Measurements from ENCODE around the gene ACBD6. TPM values are rescaled to one million over a fixed set of nuclear protein-coding genes. Genes with fewer than 3 reads are reported as not detected.

The ACBD6 gene
- total RNA-seq, 1 donor from 2014 or later: 33.4 TPM

DNA sequence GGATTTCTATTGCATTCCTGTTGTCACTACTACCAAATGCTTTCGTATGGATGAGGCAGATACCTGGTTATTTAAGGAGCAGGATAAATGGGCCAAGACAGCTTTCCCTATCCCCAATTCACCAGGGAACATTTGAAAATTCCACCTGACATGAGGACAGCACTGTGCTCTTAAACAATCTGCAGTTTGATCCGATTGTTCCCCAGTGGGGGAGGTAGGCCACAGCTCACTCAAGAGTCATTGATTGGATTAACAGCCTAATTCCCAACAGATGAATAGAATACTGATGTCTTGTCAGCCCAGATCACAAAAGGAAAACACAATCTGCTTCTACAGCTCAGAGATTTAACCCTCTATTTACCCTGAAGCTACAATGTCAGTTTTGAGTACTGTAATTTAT lies 148.4 kb downstream of the ACBD6 start:
- no peak for DNase-seq (ENCODE audit: low spot score)
- ATAC-seq: no peak
- intact Hi-C loops (cut with DNase I): no loop called here

GRCh38 chr1:180352588-180352987 lies 149.8 kb downstream of the ACBD6 start:
- intact Hi-C loops (cut with DNase I): no loop called here
- DNase-seq (ENCODE audit: low spot score) (no peak), ATAC-seq (no peak)

- DNase-seq (ENCODE audit: low spot score): no peak
- intact Hi-C loops (cut with DNase I): no loop called here
- ATAC-seq: no peak
These were observed 150.4 kb downstream of the ACBD6 start for GRCh38 chr1:180352021-180352420.

DNA sequence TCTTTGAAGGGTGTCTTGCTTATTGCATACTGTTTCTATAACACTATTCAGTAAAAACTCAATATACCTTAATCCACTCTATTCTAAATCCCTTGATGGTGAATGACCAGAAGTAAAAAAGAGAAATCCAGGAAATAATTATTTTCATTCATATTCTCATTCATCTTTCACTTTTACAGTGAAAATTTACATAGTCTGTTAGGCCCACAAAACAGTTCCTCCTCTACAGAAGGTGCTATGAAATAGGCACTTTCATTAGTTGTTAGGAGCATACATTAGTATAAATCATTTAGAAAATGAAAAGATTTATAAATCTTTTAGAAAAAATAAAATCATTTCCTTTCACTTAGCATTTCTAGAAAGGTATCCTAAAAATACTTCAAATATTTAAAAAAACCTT lies 157.2 kb downstream of the ACBD6 start:
- ATAC-seq (no peak), DNase-seq (ENCODE audit: low spot score) (no peak)
- intact Hi-C loops (cut with DNase I): no loop called here

GRCh38 chr1:180343921-180344769 lies 158.2 kb downstream of the ACBD6 start:
- ATAC-seq (no peak), DNase-seq (ENCODE audit: low spot score) (no peak)
- intact Hi-C loops (cut with DNase I): no loop called here

GRCh38 chr1:180327089-180327488 lies 175.3 kb downstream of the ACBD6 start:
- ATAC-seq: no peak
- no peak for DNase-seq (ENCODE audit: low spot score)
- intact Hi-C loops (cut with DNase I): no loop called here

- no peak for DNase-seq (ENCODE audit: low spot score)
- no peak for ATAC-seq
- intact Hi-C loops (cut with DNase I): no loop called here
These were observed 189.5 kb downstream of the ACBD6 start for GRCh38 chr1:180312926-180313325.

DNA sequence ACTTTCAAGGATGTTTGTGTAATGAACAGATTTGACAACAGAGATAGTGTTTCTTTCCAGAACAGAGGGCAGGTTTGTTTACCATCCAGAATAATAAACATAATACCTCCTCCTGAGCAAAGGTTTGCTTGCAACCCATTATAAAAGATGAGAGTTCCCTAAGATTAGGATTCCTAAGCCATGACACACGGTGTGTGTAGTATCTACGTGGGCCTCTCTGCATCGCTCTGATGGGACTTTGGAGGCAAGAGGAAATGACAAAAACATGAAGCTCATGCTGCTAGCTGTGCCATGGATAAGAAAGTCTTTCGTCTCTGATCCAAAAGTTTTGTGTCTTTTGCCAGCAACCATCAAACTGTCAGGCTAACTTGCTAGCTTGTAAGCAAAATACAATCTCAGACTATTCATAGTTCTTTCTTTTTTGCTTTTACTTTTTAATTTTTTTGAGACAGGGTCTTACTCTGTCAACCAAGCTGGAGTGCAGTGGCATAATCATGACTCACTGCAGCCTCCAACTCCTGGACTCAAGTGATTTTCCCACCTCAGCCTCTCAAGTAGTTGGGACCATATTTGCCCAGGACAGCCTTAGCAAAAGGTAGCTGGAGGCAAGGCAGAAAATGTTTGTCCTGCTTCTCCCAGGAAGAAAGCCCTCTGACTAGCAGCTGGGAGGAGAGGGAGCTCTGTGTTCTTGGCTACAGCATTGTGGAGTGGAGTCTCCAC lies 191.2 kb downstream of the ACBD6 start:
- intact Hi-C loops (cut with DNase I): no loop called here
- no peak for ATAC-seq
- no peak for DNase-seq (ENCODE audit: low spot score)

GRCh38 chr1:180310095-180310494 lies 192.3 kb downstream of the ACBD6 start:
- ATAC-seq (no peak), DNase-seq (ENCODE audit: low spot score) (no peak)
- intact Hi-C loops (cut with DNase I): no loop called here

GRCh38 chr1:180309338-180309737 lies 193.0 kb downstream of the ACBD6 start:
- DNase-seq (ENCODE audit: low spot score) (no peak), ATAC-seq (no peak)
- intact Hi-C loops (cut with DNase I): no loop called here

GRCh38 chr1:180301135-180301742 lies 201.1 kb downstream of the ACBD6 start:
- no peak for ATAC-seq
- intact Hi-C loops (cut with DNase I): no loop called here
- DNase-seq (ENCODE audit: low spot score): no peak

DNA sequence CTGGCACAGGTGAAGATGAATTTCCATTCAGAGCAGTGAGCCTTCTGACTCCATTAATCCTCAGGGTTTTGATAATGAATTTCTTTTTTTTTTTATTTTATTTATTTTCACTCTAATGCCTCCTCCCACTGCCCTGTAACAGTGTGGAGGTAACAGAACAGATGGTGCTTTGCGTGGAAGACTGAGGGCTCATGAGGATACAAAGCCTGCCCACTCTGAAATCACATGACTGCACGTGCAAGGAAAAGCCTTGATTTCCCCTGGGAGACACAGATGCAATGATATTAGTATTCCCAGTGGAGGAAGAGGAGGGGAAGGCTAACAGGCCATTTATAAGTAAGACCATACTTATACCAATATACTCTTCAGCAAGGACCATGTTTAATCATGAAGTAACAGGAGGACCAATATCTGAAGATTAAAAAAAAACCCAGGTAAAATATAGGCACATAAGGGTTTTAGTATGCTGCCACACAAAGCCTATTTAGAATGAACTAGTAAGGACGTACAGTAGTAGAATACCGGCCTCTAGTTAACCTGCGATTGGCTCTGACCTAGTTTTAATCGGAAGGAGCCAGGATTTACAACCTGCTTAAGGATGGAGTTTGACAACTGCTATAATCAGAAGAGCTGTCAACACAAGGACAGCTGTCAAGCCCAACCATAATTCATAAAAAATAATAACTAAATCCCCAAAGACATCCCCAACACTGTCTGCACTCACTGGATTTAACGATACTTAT lies 202.7 kb downstream of the ACBD6 start:
- intact Hi-C loops (cut with DNase I): no loop called here
- DNase-seq (ENCODE audit: low spot score): no peak
- no peak for ATAC-seq

GRCh38 chr1:180295999-180296398 lies 206.4 kb downstream of the ACBD6 start:
- ATAC-seq (no peak), DNase-seq (ENCODE audit: low spot score) (no peak)
- intact Hi-C loops (cut with DNase I): no loop called here

- ATAC-seq: no peak
- no peak for DNase-seq (ENCODE audit: low spot score)
- intact Hi-C loops (cut with DNase I): no loop called here
These were observed 207.7 kb downstream of the ACBD6 start for GRCh38 chr1:180294711-180295110.

DNA sequence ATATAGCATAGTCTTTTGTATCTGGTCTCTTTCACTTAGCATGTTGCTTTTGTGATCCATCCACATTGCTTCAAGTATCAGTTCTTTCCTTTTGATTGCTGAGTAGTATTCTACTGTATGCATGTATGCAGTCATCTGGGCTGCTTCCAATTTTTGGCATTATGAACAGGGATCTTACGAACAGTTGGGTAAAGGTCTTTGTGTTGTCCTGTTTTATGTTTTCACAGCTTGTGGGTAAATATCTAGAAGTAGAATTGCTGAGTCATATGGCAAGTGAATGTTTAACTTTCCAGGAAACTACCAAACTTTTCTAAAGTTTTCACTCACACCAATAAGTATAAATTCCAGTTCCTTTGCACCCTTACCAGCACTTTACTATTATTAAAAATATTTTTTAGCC lies 211.4 kb downstream of the ACBD6 start:
- no peak for ATAC-seq
- intact Hi-C loops (cut with DNase I): no loop called here
- DNase-seq (ENCODE audit: low spot score): no peak

DNA sequence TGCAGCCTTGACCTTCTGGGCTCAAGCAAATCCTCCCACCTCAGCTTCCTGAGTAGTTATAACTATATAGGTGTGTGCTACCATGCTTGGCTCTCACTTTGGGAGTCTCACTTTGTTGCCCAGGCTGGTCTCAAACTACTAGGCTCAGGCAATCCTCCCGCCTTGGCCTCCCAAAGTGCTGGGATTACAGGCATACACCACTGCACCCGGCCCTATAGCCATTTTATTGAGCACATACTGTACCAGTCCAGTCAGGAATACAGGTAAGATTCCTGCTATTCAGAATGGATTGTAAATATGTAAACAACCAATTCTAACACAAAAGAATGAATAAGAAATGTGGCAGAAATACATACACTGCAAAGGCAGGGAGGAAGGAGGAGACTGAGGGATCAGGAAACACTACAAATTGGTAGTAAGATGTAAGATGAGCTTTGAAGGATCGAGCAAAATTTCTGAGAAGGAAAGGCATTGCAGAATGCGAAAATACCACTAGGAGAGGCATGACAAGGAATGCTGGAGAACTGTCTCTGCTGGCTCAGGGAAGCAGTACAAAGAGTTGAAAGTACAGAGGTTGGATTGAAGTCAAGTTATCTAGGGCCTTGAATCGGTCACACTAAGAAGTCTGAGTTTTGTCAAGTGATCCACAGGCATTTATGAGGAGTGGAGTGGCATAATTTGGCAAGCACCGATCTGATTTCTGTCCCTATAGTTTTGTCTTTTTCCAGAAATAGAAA lies 211.9 kb downstream of the ACBD6 start:
- DNase-seq (ENCODE audit: low spot score) (no peak), ATAC-seq (no peak)
- intact Hi-C loops (cut with DNase I): no loop called here

DNA sequence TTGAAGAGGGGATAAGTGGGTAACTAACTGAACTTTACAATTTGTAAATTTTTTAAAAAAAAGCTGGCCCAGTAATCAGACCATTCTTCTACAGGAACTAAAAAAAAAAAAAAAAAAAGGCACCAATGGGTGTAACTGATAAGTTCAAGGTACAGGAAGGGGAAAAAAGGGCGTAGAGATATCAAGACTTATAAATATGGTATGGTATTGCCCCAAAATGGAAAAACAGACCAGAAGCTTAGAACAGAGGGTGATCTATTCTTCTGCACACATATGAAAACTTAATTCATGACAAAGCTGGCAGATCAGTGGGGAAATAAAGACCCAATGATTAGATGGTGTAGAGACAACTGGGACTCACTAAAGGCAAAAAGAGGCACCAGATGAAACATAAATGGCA lies 213.4 kb downstream of the ACBD6 start:
- no peak for ATAC-seq
- intact Hi-C loops (cut with DNase I): no loop called here
- no peak for DNase-seq (ENCODE audit: low spot score)

DNA sequence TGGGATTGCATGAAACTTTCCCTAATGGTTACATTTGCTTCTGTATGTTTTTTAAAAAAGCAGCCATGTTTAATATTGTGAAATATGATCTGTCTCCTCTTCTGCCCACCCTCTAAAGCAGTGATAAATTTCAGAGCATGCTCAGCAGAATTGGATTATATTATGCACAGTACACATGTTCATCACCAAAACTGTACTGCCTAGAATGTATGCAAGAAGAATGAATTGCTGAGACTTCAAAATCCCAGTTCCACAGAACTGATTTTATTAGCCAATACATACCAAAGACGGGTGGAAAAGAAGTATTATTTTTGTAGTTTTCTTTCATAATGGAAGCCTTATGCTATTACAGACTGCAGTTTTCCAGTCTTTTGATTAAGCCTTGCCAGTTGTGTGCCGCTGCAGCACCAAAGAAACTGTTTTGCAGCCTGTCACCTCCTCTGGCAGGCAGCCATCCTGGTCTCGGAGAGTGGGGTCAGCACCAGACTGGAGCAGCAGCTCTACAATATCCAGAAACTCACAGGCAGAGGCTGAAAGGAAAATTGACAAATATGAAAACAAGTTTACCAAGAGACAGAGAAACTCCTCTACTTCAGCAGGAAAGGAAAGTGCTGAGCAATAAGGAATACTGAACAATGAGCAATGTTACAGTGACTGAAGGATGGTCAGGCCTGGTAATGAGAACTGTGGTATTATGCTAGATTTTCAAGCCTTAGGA lies 214.2 kb downstream of the ACBD6 start:
- ATAC-seq (peak; percentile 62), DNase-seq (ENCODE audit: low spot score) (no peak)
- intact Hi-C loops (cut with DNase I): no loop called here
